Measurements from ENCODE around the gene CMIP. TPM values are rescaled to one million over a fixed set of nuclear protein-coding genes. Genes with fewer than 3 reads are reported as not detected.
"Not testable (repeated sequence)": the region's sequence is repeated elsewhere in the genome, so short reads cannot be mapped to it uniquely, and the experiment has no call there.

CMIP gene
- total RNA-seq, 1 experiment from 2014 or later = 1.4 TPM

GRCh38 chr16:81733295-81733694, 288.7 kb downstream of the CMIP start:
- Histone ChIP-seq H3K9me3 (no peaks in the 10 kb centered on the region), H3K4me3 (no peak overlapping the region), H3K36me3 (no peaks in the 10 kb centered on the region), H3K27me3 (no peaks in the 10 kb centered on the region)
- no peak for DNase-seq

DNA sequence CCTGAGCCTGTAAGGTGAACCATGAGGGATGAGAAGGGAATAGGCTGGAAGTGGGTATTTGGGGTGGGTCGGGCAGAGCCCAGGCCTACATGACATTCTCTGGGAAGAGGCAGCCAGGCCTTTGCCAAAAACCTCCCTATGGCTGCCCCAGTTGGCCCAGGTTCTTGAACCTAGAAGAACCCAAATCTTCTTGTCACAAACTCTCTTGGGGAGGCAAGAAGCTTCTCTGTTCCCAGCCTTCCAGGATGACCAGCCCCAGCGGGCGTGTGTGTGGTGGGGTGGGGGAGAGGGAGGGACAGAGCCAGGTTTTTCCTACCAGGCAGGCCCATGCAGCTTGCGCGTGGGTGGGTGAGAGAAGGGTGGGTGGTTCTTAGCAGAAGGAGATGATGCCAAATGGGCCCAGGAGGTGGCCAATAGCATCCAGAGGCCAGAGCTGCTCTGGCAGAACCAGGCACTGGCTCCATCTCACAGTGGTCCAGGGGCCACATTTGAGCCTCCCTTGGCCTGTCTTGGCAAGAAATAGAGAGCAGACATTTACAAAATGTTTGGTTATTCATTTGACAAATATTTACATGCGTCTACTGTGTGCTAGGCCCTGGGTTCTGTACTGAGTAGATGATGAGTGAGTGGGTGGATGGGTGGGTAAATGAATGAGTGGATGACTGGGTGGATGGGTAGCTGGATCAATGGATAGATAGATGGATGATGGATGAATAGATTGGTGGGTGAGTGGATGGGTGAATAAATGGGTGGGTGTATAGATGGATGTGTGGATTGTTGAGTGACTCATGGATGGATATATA, 290.2 kb downstream of the CMIP start:
- no peaks in the 10 kb centered on the region for H3K27me3 ChIP-seq
- DNase-seq = peak; percentile 38
- H3K4me3 ChIP-seq = no peak overlapping the region

GRCh38 chr16:81737885-81738536, 293.4 kb downstream of the CMIP start:
- Histone ChIP-seq H3K27me3 (no peaks in the 10 kb centered on the region), H3K9me3 (no peaks in the 10 kb centered on the region), H3K36me3 (no peaks in the 10 kb centered on the region), H3K4me3 (peak overlapping the region; percentile 22; the same call in 1 of the 2 replicates)
- peak; percentile 57 for DNase-seq

More for the DNA sequence above, 290.2 kb downstream of the CMIP start:
- no peaks in the 10 kb centered on the region for H3K9me3 ChIP-seq
- no peaks in the 10 kb centered on the region for H3K36me3 ChIP-seq

DNA sequence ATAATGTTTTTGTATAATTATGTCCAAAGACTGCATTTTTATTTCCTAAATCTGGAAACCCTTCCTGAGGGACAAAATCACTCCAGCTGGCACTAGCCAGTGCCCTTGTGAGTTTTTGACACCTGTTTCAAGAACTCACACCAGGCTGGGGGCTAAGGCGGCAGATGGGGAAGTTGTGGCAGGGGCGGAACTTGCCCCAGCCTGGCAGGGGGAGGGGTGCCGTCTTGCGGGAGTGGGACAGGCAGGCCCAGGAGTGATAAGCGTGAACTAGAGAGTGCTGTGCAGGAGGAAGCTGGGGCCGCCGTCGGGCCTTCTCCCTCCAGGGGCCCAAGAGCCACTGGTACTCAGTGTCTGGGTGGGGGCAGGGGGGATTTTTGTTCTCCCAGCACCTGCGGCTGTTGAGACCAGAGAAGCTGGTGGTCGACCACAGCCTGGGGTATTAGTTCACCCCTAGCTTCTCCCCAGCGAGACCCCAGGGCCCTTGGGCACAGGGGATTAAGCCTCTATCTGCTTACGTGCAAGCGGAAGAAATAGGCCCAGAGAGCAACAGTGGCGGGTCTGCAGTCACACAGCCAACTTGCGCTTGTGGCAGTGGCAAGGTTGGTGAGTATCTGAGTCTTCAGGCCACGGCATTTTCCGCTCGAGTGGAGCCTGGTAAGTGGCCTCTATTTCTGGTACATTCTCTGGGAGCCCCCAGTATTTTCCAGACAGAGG, 294.3 kb downstream of the CMIP start:
- Histone ChIP-seq H3K27me3 (no peaks in the 10 kb centered on the region), H3K9me3 (no peaks in the 10 kb centered on the region), H3K36me3 (no peaks in the 10 kb centered on the region), H3K4me3 (no peak overlapping the region)
- DNase-seq = no peak

DNA sequence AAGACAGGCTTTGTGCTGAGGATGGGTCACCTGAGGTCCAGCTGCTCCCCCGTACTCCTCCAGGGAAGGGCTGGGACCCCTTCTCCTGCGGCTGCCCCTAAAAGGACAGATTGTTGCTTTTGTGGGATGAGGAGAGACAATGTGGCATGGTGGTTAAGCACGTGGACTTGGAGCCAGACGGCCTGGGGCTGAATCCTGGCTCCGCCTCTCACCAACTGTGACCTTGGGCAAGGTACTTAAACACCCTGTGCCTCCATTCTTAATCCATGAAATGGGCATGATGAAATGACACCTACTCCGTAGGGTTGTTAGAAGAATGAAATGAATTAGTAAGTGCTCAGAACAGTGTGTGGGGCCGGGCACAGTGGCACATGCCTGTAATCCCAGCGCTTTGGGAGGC, 294.9 kb downstream of the CMIP start:
- Histone ChIP-seq H3K9me3 (no peaks in the 10 kb centered on the region), H3K27me3 (no peaks in the 10 kb centered on the region), H3K4me3 (no peak overlapping the region), H3K36me3 (no peaks in the 10 kb centered on the region)
- DNase-seq = no peak

DNA sequence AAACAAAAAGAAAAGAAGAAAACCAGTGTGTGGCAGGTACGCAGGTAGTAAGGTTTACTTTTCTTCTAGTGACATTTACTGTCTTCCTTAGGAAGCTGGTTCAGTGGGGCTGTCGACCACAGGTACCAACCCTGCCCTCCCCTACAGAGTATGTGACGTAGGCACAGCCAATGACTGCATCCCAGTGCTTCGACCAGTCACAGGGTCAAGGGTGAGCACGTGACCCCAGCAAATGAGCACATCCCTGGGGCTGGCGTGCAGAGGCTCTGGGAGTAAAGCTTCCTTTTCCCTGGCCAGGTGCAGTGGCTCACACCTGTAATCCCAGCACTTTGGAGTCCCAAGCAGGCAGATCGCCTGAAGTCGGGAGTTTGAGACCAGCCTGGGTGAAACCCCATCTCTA, 295.6 kb downstream of the CMIP start:
- no peaks in the 10 kb centered on the region for H3K36me3 ChIP-seq

GRCh38 chr16:81741430-81741770, 296.8 kb downstream of the CMIP start:
- DNase-seq, H3K27me3 ChIP-seq, H3K9me3 ChIP-seq, H3K36me3 ChIP-seq, H3K4me3 ChIP-seq: not testable (repeated sequence)

More for the DNA sequence above, 295.6 kb downstream of the CMIP start:
- no peaks in the 10 kb centered on the region for H3K9me3 ChIP-seq
- no peak overlapping the region for H3K4me3 ChIP-seq
- H3K27me3 ChIP-seq = no peaks in the 10 kb centered on the region
- DNase-seq = no peak

- H3K9me3 ChIP-seq = no peaks in the 10 kb centered on the region
- H3K27me3 ChIP-seq = no peaks in the 10 kb centered on the region
- no peak overlapping the region for H3K4me3 ChIP-seq
- no peak for DNase-seq
- no peaks in the 10 kb centered on the region for H3K36me3 ChIP-seq
Observed at GRCh38 chr16:81744385-81744784, 299.8 kb downstream of the CMIP start.

DNA sequence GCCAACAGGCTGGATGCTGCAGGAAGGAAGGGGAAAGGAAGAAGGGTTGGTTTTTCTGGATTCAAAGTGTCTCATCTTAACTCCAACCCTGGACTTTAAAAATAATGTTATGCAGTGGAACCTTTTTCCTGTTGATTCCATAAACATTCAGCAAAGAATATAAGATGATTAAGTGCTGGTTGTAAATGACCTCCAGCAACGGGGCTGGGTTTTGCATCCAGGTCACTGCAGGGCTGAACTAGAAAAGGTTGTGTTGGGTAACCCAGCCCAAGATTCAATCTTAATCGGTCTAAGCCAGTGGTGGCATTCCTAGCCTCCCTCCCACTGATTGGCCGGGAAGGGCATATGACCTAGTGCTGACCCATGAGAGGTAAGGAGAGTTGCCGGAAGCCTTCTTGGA, 300.3 kb downstream of the CMIP start:
- no peaks in the 10 kb centered on the region for H3K27me3 ChIP-seq
- no peak overlapping the region for H3K4me3 ChIP-seq
- no peaks in the 10 kb centered on the region for H3K9me3 ChIP-seq
- H3K36me3 ChIP-seq = no peaks in the 10 kb centered on the region
- DNase-seq = no peak

GRCh38 chr16:81745704-81746558, 301.3 kb downstream of the CMIP start:
- no peaks in the 10 kb centered on the region for H3K9me3 ChIP-seq
- H3K36me3 ChIP-seq = no peaks in the 10 kb centered on the region
- H3K4me3 ChIP-seq = peak overlapping the region; percentile 36
- H3K27me3 ChIP-seq = no peaks in the 10 kb centered on the region
- DNase-seq = peak; percentile 53

DNA sequence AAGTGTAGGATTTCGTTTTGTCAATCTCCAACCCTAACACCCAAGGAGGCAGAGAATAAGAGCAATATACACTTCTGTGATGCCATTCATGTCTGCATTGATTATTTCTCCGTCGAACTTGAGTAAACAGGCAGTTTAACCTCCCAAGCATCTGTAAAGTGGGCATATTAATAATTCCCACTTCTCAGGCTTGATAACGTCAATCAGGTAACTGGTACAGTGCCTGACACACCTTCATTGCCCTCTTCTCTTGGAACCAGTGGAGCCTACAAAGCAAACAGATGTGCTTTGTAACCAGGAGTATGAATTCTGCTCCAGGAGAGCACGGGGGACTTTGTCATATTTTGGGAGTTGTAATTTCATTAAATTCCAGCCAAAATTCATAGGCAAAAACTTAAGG, 302.0 kb downstream of the CMIP start:
- Histone ChIP-seq H3K9me3 (no peaks in the 10 kb centered on the region), H3K4me3 (peak overlapping the region; percentile 36)

GRCh38 chr16:81748476-81749198, 304.0 kb downstream of the CMIP start:
- Histone ChIP-seq H3K9me3 (no peaks in the 10 kb centered on the region), H3K4me3 (no peak overlapping the region), H3K27me3 (no peaks in the 10 kb centered on the region), H3K36me3 (no peaks in the 10 kb centered on the region)
- no peak for DNase-seq

More for the DNA sequence above, 302.0 kb downstream of the CMIP start:
- DNase-seq = no peak
- Histone ChIP-seq H3K27me3 (no peaks in the 10 kb centered on the region), H3K36me3 (no peaks in the 10 kb centered on the region)

DNA sequence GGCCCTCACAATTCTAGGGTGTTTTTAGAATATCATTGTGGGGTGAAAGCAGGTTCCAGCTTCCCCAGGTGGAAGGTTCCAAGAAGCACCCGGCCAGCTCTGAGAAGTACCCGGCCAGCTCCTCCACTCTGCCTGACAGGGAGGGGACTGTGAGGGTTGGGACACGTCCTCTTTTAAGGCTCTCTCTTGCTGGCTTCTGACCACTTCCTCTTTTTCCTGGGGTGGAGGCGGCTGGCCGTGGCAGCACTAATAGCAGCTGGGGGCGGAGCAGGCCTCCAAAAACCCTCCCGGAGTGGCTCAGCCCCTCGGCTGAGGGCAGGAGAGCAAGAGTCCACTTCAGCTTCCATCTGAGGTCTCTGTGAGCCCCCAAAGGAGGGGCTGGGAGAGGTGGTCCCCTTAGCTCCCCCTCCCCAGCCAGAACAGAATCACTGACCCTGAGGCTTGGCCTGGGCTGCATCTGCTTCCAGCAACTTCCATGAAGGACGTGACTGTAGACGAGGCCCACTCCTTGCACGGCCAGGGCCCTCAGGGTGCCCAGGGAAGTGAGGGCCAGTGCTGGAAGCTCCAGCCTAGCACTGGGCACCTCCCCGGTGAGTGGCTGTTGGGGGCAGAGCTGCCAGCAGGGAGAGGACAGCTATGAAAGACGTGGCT, 307.7 kb downstream of the CMIP start:
- H3K27me3 ChIP-seq = no peaks in the 10 kb centered on the region
- H3K4me3 ChIP-seq = no peak overlapping the region
- H3K9me3 ChIP-seq = no peaks in the 10 kb centered on the region
- no peaks in the 10 kb centered on the region for H3K36me3 ChIP-seq
- DNase-seq = no peak

- Histone ChIP-seq H3K27me3 (no peaks in the 10 kb centered on the region), H3K4me3 (no peak overlapping the region), H3K9me3 (no peaks in the 10 kb centered on the region), H3K36me3 (no peaks in the 10 kb centered on the region)
- DNase-seq = no peak
Observed at GRCh38 chr16:81752876-81753227, 308.2 kb downstream of the CMIP start.

DNA sequence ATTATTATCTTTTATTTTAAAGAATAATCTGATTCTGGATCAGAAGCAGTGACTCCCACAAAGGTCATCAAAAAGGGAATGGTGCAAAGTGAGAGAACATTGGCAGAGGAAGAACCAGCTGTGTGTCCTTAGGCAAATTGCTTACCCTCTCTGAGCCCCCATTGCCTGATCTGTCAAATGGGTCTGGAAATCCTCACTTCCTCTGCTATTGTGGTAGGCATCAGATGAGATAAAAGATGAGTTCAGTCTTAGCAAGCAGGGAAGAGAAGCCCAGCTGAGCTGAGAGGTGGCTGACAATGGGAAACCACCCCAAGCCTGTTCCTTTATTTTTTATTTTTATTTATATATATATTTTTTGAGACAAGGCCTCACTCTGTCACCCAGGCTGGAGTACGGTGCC, 310.2 kb downstream of the CMIP start:
- Histone ChIP-seq H3K36me3 (no peaks in the 10 kb centered on the region), H3K9me3 (no peaks in the 10 kb centered on the region), H3K4me3 (no peak overlapping the region), H3K27me3 (no peaks in the 10 kb centered on the region)
- DNase-seq = no peak

Data from MG63 (cell line).